Activated CD4-positive, alpha-beta T cell treated with anti-CD3 and anti-CD28 coated beads, Interleukin-2, amount 10 ng/mL, durations not matched to agents 7 days and 5 days (primary cell): ENCODE results near the gene BTBD17. TPM values are rescaled to one million over a fixed set of nuclear protein-coding genes. Genes with fewer than 3 reads are reported as not detected.

ENCODE experiments used
- CTCF ChIA-PET: fragments of 350-600 bp; sonication (Branson Sonifier 250); formaldehyde crosslinking; loops from one replicate; lab custom pipeline; 2021; ENCODE audit warnings: antibody characterized with exemption; lab: Charles Lee
- POLR2A ChIA-PET: fragments of 350-600 bp; sonication (Branson Sonifier 250); formaldehyde crosslinking; loops from one replicate; lab custom pipeline; 2021; ENCODE audit warnings: antibody characterized with exemption; lab: Charles Lee
- DNase-seq: peaks from one replicate; pipeline ENCODE4 v3.0.0-alpha.2; 2020
- H3K27ac Mint-ChIP-seq: one replicate; pipeline ENCODE4 v1.8.0; 2021; ENCODE audit warnings: mild to moderate bottlenecking, moderate library complexity, mixed read lengths
- H3K27me3 Mint-ChIP-seq: one replicate; pipeline ENCODE4 v1.8.0; 2021; ENCODE audit warnings: mixed read lengths
- H3K36me3 Mint-ChIP-seq: one replicate; pipeline ENCODE4 v1.8.0; 2021; ENCODE audit warnings: low read depth, mixed read lengths
- H3K4me1 Mint-ChIP-seq: one replicate; pipeline ENCODE4 v1.8.0; 2021; ENCODE audit warnings: mixed read lengths
- H3K4me3 Mint-ChIP-seq: one replicate; pipeline ENCODE4 v1.8.0; 2021; ENCODE audit warnings: mild to moderate bottlenecking, moderate library complexity, mixed read lengths
- H3K9me3 Mint-ChIP-seq: one replicate; pipeline ENCODE4 v1.8.0; 2021; ENCODE audit warnings: mixed read lengths
- total RNA-seq, 2 experiments: library from RNA; stranded (reverse); gene quantifications; one replicate each; pipeline ENCODE4 v1.2.3, GENCODE V29; 2021

Gene BTBD17
- total RNA-seq, 2 experiments from 2014 or later = not detected

DNA sequence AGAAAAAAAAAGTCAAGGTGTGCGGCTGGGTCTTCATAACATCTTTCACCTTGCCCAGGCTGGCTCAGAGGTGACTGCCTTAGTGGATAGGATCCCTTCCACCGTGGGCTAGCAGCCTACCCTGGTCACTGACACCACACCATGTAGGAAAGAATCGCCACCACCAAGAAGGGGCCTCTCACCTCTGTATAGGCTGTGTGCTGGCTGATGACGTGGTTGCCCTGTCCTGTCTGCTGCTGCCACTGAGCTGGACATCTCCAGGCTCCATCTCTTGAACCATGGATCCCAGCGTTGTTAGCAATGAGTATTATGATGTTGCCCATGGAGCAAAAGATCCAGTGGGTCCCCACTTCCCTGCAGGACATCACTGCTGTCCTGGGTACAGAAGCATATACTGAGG is 5.5 kb upstream of the BTBD17 start, which contains the start of gene GPR142:
Gene GPR142, plus strand, starts transcription at position 301 of the 400 bp plus-strand sequence. CDS start 2,035 bp downstream, outside the sequence.
- CTCF ChIA-PET = interaction anchor here (0.8 to 6.2 kb wide), 17 partner anchors 7 to 237 kb away, joined by 3 to 67 read pairs (median 4); partner anchors contain the start of gene CD300LB
- no peak within 1 kb of the TSS for H3K4me3 Mint-ChIP-seq

DNA sequence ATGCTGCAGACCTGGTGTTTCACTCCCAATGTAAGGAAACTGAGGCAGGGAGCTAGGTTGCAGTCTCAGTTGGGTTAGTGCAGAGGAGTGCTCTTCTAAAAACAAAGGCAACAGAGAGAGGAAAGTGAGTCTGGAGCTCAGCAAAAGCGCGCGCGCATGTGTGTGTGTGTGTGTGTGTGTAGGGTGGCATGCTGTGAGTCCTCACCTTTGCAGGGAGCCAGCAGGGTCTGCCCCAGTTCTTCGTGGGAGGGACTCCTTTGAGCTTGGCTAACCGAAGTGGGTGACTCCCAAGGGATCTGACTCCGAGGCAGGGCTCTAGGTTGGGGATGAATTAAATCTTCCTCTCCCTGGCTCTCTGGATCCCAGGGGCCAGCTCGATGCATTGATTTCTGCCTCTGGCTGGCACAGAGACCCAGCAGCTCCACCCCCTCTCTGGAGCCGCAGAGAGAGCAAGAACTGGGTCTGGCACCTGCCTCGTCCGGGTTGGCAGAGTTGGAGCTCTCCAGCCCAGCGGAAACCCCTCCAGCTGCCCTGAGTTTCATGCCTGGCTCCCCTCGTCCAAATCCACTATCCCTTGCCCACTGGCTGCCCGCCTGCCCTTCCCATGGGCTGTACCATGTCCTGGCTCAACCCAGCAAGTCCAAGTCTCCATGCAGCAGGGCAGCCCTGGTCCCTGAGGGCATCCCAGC is 1.3 kb upstream of the BTBD17 start:
- H3K36me3 Mint-ChIP-seq = no peaks in the 10 kb centered on the region
- H3K4me3 Mint-ChIP-seq = no peak overlapping the region
- no peaks in the 10 kb centered on the region for H3K4me1 Mint-ChIP-seq
- H3K9me3 Mint-ChIP-seq = no peaks in the 10 kb centered on the region
- POLR2A ChIA-PET = no interaction called here
- CTCF ChIA-PET = interaction anchor here (0.6 to 3.2 kb wide), 6 partner anchors 13 to 231 kb away, joined by 3 to 11 read pairs (median 4); no protein-coding TSS in a partner anchor
- no peak overlapping the region for H3K27ac Mint-ChIP-seq
- no peak for DNase-seq
- peaks cover 20% of the 10 kb centered on the region for H3K27me3 Mint-ChIP-seq

More for the DNA sequence above, 5.5 kb upstream of the BTBD17 start, which contains the start of gene GPR142:
- no peak for DNase-seq
- peaks cover 4% of the 10 kb centered on the region for H3K27me3 Mint-ChIP-seq
- POLR2A ChIA-PET = no interaction called here
- no peaks in the 10 kb centered on the region for H3K9me3 Mint-ChIP-seq
- H3K36me3 Mint-ChIP-seq = no peaks in the 10 kb centered on the region
- H3K27ac Mint-ChIP-seq = no peak within 1 kb of the TSS
- H3K4me1 Mint-ChIP-seq = peaks cover 16% of the 10 kb centered on the region

DNA sequence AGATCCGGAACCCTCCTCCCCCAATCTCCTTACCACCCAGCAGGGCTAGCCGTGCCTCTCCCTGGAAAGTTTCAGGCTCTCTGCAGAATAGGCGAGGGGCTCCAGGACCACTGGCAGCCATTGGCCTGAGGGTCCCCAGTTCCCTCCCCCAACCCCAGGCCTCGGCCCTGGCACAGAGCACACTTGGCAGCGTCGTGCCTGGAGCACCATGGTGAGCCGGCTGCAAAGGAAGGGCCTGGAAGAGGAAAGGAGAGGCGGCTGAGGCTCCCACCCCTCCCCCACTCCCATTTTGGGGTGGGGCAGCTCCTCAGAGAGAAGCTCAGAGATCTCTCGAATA is 369 bp upstream of the BTBD17 start:
- no peak overlapping the region for H3K27ac Mint-ChIP-seq
- CTCF ChIA-PET = interaction anchor here (0.6 to 3.2 kb wide), 8 partner anchors 8 to 231 kb away, joined by 3 to 11 read pairs (median 3); no protein-coding TSS in a partner anchor
- H3K27me3 Mint-ChIP-seq = peaks cover 25% of the 10 kb centered on the region
- H3K36me3 Mint-ChIP-seq = no peaks in the 10 kb centered on the region
- POLR2A ChIA-PET = no interaction called here
- no peak overlapping the region for H3K4me3 Mint-ChIP-seq
- DNase-seq = no peak
- H3K9me3 Mint-ChIP-seq = no peaks in the 10 kb centered on the region
- H3K4me1 Mint-ChIP-seq = peaks cover 2% of the 10 kb centered on the region

DNA sequence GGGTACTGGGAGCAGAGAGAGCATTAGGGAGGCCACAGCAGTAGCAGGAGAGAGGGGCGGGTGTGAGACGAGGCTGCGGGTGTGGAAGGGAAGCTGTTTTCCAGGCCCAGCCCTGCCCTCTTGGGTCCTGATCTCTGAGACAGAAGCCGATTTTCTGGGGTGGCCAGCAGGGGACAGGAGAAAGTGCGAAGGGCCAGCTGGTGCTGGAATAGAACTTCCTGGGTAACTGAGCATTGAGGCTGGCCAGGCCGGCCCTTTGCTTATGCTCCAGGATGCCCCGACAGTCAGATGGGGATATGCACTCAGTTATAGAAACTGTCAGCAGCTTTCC is 804 bp downstream of the BTBD17 start:
- Mint-ChIP-seq H3K27ac (no peak overlapping the region), H3K9me3 (no peaks in the 10 kb centered on the region)
- POLR2A ChIA-PET = no interaction called here

DNA sequence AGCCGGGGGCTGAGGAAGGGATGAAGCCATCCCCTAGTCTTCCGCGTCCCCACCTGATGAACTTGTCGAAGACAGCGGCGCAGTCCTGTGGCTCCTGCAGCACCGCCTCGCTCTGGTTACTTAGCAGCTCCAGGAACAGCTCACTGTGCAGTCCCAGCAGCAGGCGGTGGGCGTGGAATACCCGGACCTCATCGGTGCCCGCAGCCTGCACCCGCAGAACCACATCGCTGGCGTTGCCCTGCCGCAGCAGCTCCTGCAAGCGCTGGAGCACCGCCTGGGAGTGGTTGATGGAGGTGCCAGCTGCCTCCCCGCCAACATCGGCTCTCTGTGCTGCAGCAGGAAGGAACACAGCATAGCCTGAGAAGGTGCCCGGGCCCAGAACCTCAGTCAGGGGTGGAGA is 1.8 kb downstream of the BTBD17 start:
- Mint-ChIP-seq H3K27ac (no peak overlapping the region), H3K27me3 (peaks cover 35% of the 10 kb centered on the region), H3K4me3 (no peak overlapping the region), H3K36me3 (no peaks in the 10 kb centered on the region), H3K9me3 (no peaks in the 10 kb centered on the region), H3K4me1 (peaks cover 2% of the 10 kb centered on the region)
- CTCF ChIA-PET = interaction anchor here (1.1 to 1.5 kb wide), 2 partner anchors 8 to 63 kb away, joined by 3 to 9 read pairs; no protein-coding TSS in a partner anchor
- POLR2A ChIA-PET = no interaction called here
- DNase-seq = no peak

More for the DNA sequence above, 804 bp downstream of the BTBD17 start:
- DNase-seq = no peak
- Mint-ChIP-seq H3K36me3 (no peaks in the 10 kb centered on the region), H3K27me3 (peaks cover 31% of the 10 kb centered on the region), H3K4me3 (no peak overlapping the region), H3K4me1 (peaks cover 2% of the 10 kb centered on the region)
- CTCF ChIA-PET = interaction anchor here (1.1 to 1.7 kb wide), 3 partner anchors 9 to 64 kb away, joined by 3 to 6 read pairs (median 3); no protein-coding TSS in a partner anchor

DNA sequence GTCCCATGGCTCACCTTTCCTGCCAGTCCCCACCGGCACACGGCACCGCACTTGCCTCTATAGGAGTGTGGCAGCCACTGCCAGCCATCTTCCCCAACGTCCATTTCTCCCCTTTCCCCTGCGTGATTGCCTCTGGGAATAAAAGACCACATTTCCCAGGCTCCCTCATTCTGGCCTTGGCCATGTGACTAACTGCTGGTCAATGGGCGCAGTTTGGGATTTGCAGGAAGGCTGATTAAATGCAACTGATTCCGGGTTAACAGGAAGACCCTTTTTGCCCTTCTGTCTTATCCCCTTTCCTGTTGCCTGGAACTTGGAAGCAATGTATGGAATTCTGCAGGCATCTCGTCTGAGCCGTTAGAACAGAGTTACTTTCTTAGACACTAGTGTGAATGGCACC is 3.0 kb downstream of the BTBD17 start:
- CTCF ChIA-PET = interaction anchor here (0.8 kb wide), 1 partner anchor 8 kb away, joined by 3 read pairs; no protein-coding TSS in a partner anchor
- Mint-ChIP-seq H3K27me3 (peaks cover 45% of the 10 kb centered on the region), H3K4me3 (no peak overlapping the region), H3K9me3 (no peaks in the 10 kb centered on the region), H3K4me1 (peaks cover 2% of the 10 kb centered on the region), H3K36me3 (no peaks in the 10 kb centered on the region), H3K27ac (no peak overlapping the region)
- no peak for DNase-seq
- POLR2A ChIA-PET = no interaction called here

DNA sequence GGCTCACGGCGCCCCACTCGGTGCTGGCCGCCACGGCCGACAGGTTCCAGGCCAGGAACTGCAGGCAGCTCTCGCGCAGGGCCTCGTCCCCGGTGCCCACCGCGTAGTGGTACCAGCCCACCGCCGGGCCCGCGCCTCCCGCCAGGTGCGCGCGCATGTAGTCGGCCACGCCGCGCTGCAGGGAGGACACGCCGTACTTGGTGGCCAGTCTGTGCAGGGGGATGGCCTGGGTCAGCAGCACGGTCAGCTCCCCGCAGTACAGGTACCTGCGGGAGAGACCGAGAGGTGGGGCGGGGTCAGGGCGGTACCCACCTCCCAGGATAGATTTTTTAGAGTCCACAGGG is 4.2 kb downstream of the BTBD17 start:
- ChIA-PET POLR2A (no interaction called here), CTCF (interaction anchor here (0.6 to 3.0 kb wide), 4 partner anchors 11 to 721 kb away, joined by 3 to 15 read pairs (median 4); partner anchors contain the start of gene GPR142)
- Mint-ChIP-seq H3K36me3 (no peaks in the 10 kb centered on the region), H3K4me3 (no peak overlapping the region), H3K9me3 (no peaks in the 10 kb centered on the region), H3K27me3 (peaks cover 56% of the 10 kb centered on the region), H3K4me1 (peaks cover 2% of the 10 kb centered on the region), H3K27ac (no peak overlapping the region)
- no peak for DNase-seq

DNA sequence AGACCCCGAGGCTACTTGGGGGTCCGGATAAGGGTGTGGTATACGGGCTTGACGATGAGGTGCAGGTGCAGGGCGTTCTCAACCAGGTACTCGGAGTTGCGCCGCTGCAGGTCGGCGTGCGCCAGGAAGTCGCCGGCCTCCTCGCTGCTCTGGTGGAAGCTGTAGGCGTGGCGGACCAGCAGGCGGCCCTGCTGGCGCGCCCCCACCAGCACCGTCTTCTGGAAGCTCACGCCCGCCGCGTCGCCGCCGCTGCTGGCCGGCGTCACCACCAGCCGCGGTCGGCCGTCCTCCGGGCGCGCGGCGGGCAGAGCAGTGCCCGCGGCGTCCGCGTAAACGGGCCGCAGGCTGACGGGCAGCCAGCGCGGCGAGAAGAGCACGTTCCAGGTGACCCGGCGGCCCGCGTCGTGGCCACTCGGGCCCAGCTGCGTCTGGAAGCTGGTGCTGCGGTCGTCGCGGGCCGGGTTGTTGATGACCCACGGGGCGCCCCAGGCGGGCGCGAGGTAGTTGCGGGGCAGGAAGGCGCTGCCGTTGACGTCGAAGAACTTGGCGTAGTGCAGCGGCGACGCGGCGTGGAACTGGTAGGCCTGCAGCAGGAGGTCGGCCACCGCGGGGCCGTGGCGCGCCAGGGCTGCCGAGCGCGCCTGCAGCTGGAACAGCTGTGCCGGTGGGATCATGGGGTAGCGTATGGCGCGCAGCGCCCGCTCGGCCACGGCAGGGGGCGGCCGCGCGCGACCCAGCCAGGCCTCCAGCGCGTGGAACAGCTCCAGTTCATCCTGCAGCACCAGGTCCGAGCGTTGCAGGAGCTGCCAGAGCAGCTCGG is 4.8 kb downstream of the BTBD17 start:
- peaks cover 59% of the 10 kb centered on the region for H3K27me3 Mint-ChIP-seq
- H3K27ac Mint-ChIP-seq = no peak overlapping the region
- ChIA-PET POLR2A (no interaction called here), CTCF (interaction anchor here (0.5 to 3.0 kb wide), 8 partner anchors 11 to 743 kb away, joined by 3 to 15 read pairs (median 3); partner anchors contain the start of gene GPR142)
- no peaks in the 10 kb centered on the region for H3K9me3 Mint-ChIP-seq
- H3K4me1 Mint-ChIP-seq = peaks cover 2% of the 10 kb centered on the region
- no peak for DNase-seq
- H3K36me3 Mint-ChIP-seq = no peaks in the 10 kb centered on the region
- no peak overlapping the region for H3K4me3 Mint-ChIP-seq

DNA sequence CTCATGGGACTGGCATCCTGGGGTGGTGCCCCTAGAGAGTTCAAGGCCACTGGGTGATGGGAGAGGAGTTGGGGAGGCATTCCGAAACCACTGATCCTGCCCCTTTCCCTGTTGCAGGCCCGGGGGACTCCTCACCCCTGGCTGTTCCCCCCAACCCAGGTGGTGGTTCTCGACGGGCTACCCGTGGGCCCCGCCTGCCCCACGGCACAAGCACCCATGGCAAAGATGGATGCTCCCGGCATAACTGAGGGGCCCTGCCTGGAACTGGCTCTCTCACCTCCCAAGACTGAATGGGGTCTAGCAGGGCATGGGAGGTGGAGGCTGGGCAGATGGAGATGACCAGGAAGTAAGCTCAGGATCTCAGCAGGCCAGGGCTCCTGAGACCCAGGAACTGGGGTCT is 6.6 kb downstream of the BTBD17 start:
- ChIA-PET POLR2A (no interaction called here), CTCF (interaction anchor here (0.7 to 3.0 kb wide), 3 partner anchors 9 to 49 kb away, joined by 3 to 15 read pairs (median 4); partner anchors contain the start of gene GPR142)
- Mint-ChIP-seq H3K27ac (no peak overlapping the region), H3K36me3 (no peaks in the 10 kb centered on the region), H3K9me3 (no peaks in the 10 kb centered on the region), H3K27me3 (peaks cover 65% of the 10 kb centered on the region), H3K4me1 (peaks cover 2% of the 10 kb centered on the region), H3K4me3 (no peak overlapping the region)
- DNase-seq = no peak

DNA sequence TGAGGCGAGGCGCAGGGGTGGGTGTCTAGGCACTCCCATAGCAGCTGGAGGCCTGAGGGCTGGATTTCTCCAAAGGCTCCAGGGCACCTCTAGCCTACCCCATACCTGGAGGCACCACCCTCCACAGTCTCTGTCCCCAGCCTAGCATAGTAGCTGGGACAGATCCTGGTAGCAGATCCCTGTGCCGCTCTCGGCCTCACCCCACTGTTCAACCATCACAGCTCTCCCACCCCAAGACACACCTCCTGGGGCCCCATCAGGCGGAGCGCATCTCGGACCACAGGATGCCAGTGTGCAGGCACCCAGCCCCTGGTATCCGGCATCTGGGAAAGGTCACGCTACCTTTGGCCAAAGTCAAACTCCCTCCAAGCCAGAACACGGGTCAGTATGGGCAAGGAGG is 7.1 kb downstream of the BTBD17 start:
- ChIA-PET POLR2A (no interaction called here), CTCF (interaction anchor here (0.7 to 3.0 kb wide), 2 partner anchors 9 to 14 kb away, joined by 3 to 15 read pairs; partner anchors contain the start of gene GPR142)
- Mint-ChIP-seq H3K27me3 (peaks cover 66% of the 10 kb centered on the region), H3K9me3 (no peaks in the 10 kb centered on the region), H3K4me3 (no peak overlapping the region), H3K36me3 (no peaks in the 10 kb centered on the region), H3K27ac (no peak overlapping the region), H3K4me1 (peaks cover 2% of the 10 kb centered on the region)
- DNase-seq = no peak

DNA sequence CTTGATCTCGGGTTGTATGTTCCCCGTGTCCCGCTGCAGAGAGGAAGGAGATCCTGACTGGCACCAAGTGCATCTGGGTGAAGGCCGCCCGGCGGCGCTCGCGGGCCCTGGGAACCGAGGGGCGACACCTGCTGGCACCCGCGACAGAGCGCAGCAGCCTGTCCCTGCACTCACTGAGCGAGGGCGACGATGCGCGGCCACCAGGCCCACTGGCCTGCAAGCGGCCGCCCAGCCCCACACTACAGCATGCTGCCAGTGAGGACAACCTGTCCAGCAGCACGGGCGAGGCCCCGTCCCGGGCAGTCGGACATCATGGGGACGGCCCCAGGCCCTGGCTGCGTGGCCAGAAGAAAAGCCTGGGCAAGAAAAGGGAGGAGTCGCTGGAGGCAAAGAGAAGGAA is 7.5 kb downstream of the BTBD17 start:
- Mint-ChIP-seq H3K27ac (no peak overlapping the region), H3K4me3 (no peak overlapping the region), H3K27me3 (peaks cover 65% of the 10 kb centered on the region), H3K4me1 (peaks cover 2% of the 10 kb centered on the region), H3K36me3 (no peaks in the 10 kb centered on the region), H3K9me3 (no peaks in the 10 kb centered on the region)
- peak; percentile 64 for DNase-seq
- CTCF ChIA-PET = no interaction called here
- POLR2A ChIA-PET = no interaction called here

DNA sequence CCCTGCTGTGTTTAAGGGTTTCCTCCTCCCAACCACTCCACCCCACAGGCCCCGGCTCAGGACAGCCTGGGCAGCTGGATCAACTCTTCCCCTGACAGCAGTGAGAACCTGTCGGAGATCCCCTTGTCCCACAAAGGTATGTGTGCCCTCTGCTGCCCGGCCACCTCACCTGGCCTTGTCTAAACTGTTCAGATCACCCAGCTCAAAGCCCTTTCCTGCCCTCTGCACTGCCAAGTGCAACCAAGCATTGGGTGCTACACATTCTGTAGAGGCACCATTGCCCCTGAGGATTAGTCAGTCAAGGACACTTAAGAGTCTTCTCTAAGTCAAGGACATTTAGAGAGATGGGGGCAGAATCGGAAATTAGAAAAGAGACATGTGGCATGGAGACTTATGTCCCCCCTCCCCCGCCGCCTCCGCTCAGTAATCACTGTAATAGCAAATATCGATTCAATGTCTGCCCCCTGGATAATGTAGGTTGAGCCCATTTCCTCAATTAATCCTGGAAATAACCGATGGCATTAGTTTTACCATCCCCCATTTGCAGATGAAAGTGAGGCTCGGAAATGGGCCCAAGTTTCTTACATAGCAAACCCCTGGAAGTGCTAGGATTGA is 8.1 kb downstream of the BTBD17 start:
- H3K27ac Mint-ChIP-seq = no peak overlapping the region
- H3K4me1 Mint-ChIP-seq = peaks cover 2% of the 10 kb centered on the region
- H3K4me3 Mint-ChIP-seq = no peak overlapping the region
- H3K36me3 Mint-ChIP-seq = no peaks in the 10 kb centered on the region
- peaks cover 66% of the 10 kb centered on the region for H3K27me3 Mint-ChIP-seq
- H3K9me3 Mint-ChIP-seq = no peaks in the 10 kb centered on the region
- ChIA-PET POLR2A (no interaction called here), CTCF (interaction anchor here (0.9 to 2.4 kb wide), 6 partner anchors 25 to 64 kb away, joined by 3 to 5 read pairs (median 4); no protein-coding TSS in a partner anchor)
- DNase-seq = no peak
